ENCODE results near the gene MAP1LC3B2.
"Not testable (repeated sequence)": the region's sequence is repeated elsewhere in the genome, so short reads cannot be mapped to it uniquely, and the experiment has no call there.

MAP1LC3B2 gene

DNA sequence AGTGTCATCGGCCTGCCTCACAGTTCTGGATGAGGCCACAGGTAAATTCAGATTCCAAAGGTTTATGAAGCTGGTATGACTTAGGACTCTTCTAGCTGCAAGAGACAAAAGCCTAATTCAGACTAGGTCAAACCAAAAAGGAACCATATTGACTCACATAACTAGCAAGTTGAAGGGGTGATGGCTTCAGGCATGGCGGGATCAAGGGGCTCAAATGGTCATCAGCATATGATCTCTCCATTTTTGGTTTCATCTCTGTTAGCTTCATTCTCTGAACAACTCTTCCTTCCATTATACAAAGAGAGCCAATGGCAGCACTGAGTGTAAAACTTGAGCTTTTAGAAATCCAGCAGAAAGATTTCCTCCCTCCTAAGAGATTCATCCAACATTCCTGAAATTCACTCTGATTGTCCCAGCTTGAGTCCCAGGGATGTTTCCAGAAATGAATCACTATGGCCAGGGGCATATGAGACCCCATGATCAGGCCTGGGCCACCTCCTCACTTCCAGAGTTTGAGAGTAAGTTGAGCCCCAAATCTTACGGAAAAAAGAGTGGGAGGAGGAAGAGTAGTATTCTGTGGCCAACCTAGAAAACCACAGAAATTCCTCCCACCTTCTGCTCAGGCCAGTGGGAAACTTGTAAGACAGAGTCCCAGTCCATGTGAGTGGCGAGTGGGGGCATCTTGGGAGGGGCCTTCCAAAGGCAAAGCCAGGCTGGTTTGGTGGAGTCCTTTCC lies 2.0 kb upstream of the MAP1LC3B2 start:
- DNase-seq (ENCODE audit: low spot score) = peak; percentile 50
- FAIRE-seq = no peak

- FAIRE-seq (no peak), DNase-seq (ENCODE audit: low spot score) (no peak)
Observed at GRCh38 chr12:116558280-116559161, 660 bp upstream of the MAP1LC3B2 start.

- no peak for DNase-seq (ENCODE audit: low spot score)
- FAIRE-seq = no peak
Observed at GRCh38 chr12:116561181-116561821, 2.1 kb downstream of the MAP1LC3B2 start.

GRCh38 chr12:116562090-116562489 lies 2.9 kb downstream of the MAP1LC3B2 start:
- no peak for DNase-seq (ENCODE audit: low spot score)
- FAIRE-seq = no peak

DNA sequence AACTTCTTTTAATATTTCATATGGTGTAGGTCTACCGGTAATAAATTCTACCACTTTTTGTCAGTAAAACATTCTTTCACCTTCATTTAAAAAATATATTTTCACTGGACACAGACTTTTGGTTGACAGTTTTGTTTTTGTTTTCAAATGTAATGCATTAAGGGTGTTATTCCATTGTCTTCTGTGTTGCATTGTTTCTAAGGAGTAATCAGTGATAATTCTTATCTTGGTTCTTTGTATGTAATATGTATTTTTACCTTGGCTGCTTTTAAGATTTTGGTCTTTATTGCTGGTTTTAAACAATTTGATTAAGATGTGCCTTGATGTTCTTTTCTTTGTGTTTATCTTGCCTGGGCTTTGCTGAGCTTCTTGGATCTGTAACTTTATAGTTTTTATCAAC lies 4.1 kb downstream of the MAP1LC3B2 start:
- FAIRE-seq (no peak), DNase-seq (ENCODE audit: low spot score) (no peak)

DNA sequence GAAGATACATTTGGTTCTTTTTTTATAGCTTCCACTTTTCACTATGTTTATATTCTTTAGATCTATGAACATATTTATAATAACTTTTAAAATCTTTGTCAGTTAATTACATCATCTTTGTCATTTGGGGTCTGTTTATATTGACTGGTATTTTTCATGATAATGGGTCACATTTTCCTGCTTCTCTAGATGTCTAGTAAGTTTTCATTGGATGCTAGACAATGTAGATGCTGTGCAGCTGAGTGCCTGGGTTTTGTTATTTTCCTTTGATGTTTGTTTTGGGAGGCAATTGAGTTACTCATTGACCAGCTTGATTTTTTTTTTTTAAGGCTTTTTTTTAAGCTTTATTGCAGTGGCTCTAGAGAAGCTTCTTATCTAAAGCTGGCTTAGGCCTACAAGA lies 4.9 kb downstream of the MAP1LC3B2 start:
- FAIRE-seq (no peak), DNase-seq (ENCODE audit: low spot score) (no peak)

GRCh38 chr12:116565221-116565620 lies 6.0 kb downstream of the MAP1LC3B2 start:
- not testable (repeated sequence) for FAIRE-seq; DNase-seq (ENCODE audit: low spot score)

DNA sequence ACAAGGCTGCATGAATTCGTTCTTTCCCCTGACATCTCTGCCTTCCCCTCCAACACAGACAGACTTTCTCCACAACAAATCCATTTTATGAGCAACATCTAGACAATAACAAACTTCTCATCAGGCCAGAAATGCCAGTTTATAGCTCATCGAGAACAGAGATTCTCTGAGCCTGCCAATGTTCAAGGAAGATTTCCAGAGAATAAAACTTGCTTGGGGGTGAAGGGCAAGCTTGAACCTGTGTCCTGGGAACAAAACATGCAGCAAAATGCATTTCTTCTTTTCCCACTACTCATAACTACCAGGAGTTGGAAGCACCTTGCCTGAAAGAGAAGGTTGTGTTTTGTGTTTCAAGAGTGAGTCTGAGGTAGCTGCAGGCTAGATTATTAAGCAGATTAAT lies 6.8 kb downstream of the MAP1LC3B2 start:
- FAIRE-seq (no peak), DNase-seq (ENCODE audit: low spot score) (no peak)

DNA sequence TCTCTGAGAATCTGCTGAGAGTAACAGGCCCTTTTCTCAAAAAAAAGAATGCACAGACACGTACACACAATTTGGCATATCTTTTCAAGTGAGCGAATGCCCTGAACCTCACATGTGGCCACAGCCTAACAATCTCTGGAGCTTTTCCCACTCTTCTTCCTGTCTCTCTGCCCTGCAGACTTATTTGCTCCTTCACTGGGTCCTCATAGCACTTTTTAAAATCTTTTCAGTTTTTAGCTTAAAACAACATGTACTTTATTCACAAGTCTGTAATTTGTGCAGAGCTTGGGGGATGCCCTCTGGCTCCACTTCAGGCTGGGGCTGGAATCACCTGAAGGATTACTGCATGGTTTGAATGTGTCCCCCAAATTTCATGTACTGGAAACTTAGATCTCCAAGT lies 9.0 kb downstream of the MAP1LC3B2 start:
- FAIRE-seq = no peak
- no peak for DNase-seq (ENCODE audit: low spot score)

DNA sequence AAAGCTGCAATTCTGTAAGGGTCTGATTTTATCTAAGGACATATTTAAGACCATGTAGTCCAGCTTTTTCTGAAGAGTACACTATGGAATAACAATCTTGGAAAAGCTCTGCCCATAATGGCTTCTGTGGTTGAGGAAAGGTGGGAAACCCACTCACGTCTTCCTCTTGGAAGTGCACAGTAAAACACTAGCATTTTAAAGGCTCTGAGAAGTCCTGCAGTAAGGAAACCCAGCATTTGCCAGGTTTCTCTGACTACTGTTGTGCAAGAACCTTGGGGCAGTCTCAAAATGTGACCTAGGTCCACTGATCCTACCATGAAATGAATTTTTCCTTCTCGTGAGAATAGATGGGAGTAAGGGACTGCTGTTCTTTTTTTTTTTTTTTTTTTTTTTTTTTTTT lies 11.9 kb downstream of the MAP1LC3B2 start:
- no peak for DNase-seq (ENCODE audit: low spot score)
- no peak for FAIRE-seq

GRCh38 chr12:116573776-116574175 lies 14.6 kb downstream of the MAP1LC3B2 start:
- DNase-seq (ENCODE audit: low spot score) (no peak), FAIRE-seq (no peak)

DNA sequence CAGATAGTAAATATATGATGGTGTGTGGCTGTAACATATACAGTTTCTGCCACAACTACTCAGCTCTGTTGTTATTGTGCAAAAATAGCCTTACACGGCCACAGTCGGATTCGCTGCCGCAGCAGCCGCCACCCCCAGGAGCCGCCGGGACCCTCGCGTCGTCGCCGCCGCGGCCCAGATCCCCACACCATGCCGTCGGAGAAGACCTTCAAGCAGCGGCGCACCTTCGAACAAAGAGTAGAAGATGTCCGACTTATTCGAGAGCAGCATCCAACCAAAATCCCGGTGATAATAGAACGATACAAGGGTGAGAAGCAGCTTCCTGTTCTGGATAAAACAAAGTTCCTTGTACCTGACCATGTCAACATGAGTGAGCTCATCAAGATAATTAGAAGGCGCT lies 16.6 kb downstream of the MAP1LC3B2 start:
- not testable (repeated sequence) for FAIRE-seq; DNase-seq (ENCODE audit: low spot score)

- FAIRE-seq (no peak), DNase-seq (ENCODE audit: low spot score) (no peak)
Observed at GRCh38 chr12:116577154-116577561, 18.0 kb downstream of the MAP1LC3B2 start.

- FAIRE-seq (no peak), DNase-seq (ENCODE audit: low spot score) (no peak)
Observed at GRCh38 chr12:116578051-116578450, 18.9 kb downstream of the MAP1LC3B2 start.

- FAIRE-seq = no peak
Observed at GRCh38 chr12:116582610-116583009, 23.4 kb downstream of the MAP1LC3B2 start.

DNA sequence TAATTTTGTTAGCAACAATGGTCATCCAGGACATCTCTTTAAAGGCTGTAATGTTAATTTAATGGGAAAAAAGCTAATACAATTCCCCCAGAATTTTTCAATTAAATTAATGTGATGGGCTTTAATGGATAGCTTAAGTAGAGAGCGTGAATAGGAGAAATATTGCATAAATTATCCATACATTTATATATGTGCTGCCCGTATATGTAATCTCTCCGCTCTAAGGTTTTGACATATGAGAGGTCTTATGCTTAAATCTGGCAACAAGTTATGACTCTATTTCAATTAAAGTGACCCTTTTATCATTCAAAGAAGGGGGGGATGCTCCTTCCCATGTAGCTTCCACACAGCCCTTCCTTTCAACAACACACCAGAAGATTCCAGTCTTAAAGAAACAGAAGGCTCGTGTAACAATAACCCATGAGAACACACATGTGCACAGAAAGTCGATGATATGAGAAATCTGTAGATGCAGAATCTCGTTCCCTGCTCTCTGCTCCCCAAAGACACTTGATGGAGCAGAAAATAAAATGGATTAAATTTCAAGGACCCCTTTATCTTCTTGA lies 24.0 kb downstream of the MAP1LC3B2 start:
- no peak for DNase-seq (ENCODE audit: low spot score)
- no peak for FAIRE-seq

More at GRCh38 chr12:116582610-116583009, 23.4 kb downstream of the MAP1LC3B2 start:
- no peak for DNase-seq (ENCODE audit: low spot score)

GRCh38 chr12:116587270-116587669 lies 28.1 kb downstream of the MAP1LC3B2 start:
- FAIRE-seq (no peak), DNase-seq (ENCODE audit: low spot score) (no peak)

- FAIRE-seq (no peak), DNase-seq (ENCODE audit: low spot score) (no peak)
Observed at GRCh38 chr12:116588390-116589028, 29.3 kb downstream of the MAP1LC3B2 start.

DNA sequence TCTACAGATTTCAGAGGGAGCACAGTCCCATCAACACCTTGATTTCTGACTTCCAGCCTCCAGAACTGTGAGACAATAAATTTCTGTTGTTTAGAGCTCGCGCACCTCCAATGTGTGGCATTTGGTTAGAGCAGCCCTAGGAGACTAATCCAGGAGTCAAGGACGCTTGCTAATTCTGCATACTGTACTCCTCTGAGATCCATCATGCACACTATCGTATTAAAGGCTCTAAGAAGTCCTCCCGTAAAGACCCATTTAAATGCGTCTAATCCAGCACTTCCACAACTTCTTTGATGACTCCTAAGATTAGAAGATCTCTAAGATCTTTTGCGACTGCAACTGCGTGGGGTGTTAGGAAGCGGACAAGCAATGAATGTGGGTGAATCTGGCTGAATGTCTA lies 30.4 kb downstream of the MAP1LC3B2 start:
- DNase-seq (ENCODE audit: low spot score) (no peak), FAIRE-seq (no peak)

GRCh38 chr12:116590561-116590960 lies 31.4 kb downstream of the MAP1LC3B2 start:
- no peak for FAIRE-seq
- no peak for DNase-seq (ENCODE audit: low spot score)
